ENCODE results near the gene PTPRN2. TPM values are rescaled to one million over a fixed set of nuclear protein-coding genes. Genes with fewer than 3 reads are reported as not detected.
"Not testable (repeated sequence)": the region's sequence is repeated elsewhere in the genome, so short reads cannot be mapped to it uniquely, and the experiment has no call there.

The PTPRN2 gene
- total and polyA plus RNA-seq, 2 donors (not counting 1 experiment from before 2014, with no cell fraction given) = 0.54 to 1.2 TPM

- Histone ChIP-seq H3K79me2 (ENCODE audit: control insufficient read depth, insufficient read depth, low read length) (no peaks in the 10 kb centered on the region), H3K27ac (ENCODE audit: insufficient read depth, low read length) (no peak overlapping the region), H3K4me3 (replicated peaks in 1 of 4; ENCODE audit: control extremely low read depth in 1 of 4, insufficient read depth in 1 of 4, low read depth in 3 of 4, low read length in 4 of 4) (no peak overlapping the region), H3K9ac (ENCODE audit: insufficient read depth, low read length) (no peak overlapping the region), H3K9me3 (ENCODE audit: control insufficient read depth, insufficient read depth, low read depth, low read length) (no peaks in the 10 kb centered on the region), H3K36me3 (ENCODE audit: control insufficient read depth, insufficient read depth, low read length) (no peaks in the 10 kb centered on the region), H3K27me3 (ENCODE audit: control insufficient read depth, insufficient read depth, low read length) (no peaks in the 10 kb centered on the region), H4K20me1 (ENCODE audit: control insufficient read depth, extremely low read depth, insufficient read depth, low read length) (no peaks in the 10 kb centered on the region), H2AFZ (ENCODE audit: low read length) (no peak overlapping the region), H3K4me2 (ENCODE audit: extremely low read depth, insufficient read depth, low read length) (no peak overlapping the region), H3K4me1 (ENCODE audit: control insufficient read depth, extremely low read depth, insufficient read depth, low read length) (no peaks in the 10 kb centered on the region)
- no peak for DNase-seq (ENCODE audit: low read depth in 2 of 2)
- TF ChIP-seq EZH2 (IDR thresholded peaks at IDR 0.05; ENCODE audit: low read length, missing control alignments) = no peak
- TF ChIP-seq CTCF (conservative IDR thresholded peaks at IDR 0.05 in 1 of 2, IDR thresholded peaks at IDR 0.05 in 1 of 2; ENCODE audit: low read depth in 1 of 2, low read length in 2 of 2) = no peak
Measured at GRCh38 chr7:157700231-157701005, 887.2 kb downstream of the PTPRN2 start.

- no peak for DNase-seq (ENCODE audit: low read depth in 2 of 2)
- Histone ChIP-seq H3K27me3 (ENCODE audit: control insufficient read depth, insufficient read depth, low read length) (no peaks in the 10 kb centered on the region), H3K79me2 (ENCODE audit: control insufficient read depth, insufficient read depth, low read length) (no peaks in the 10 kb centered on the region), H3K4me2 (ENCODE audit: extremely low read depth, insufficient read depth, low read length) (no peak overlapping the region), H2AFZ (ENCODE audit: low read length) (no peak overlapping the region), H3K36me3 (ENCODE audit: control insufficient read depth, insufficient read depth, low read length) (no peaks in the 10 kb centered on the region), H3K9ac (ENCODE audit: insufficient read depth, low read length) (no peak overlapping the region), H4K20me1 (ENCODE audit: control insufficient read depth, extremely low read depth, insufficient read depth, low read length) (no peaks in the 10 kb centered on the region), H3K9me3 (ENCODE audit: control insufficient read depth, insufficient read depth, low read depth, low read length) (no peaks in the 10 kb centered on the region), H3K4me1 (ENCODE audit: control insufficient read depth, extremely low read depth, insufficient read depth, low read length) (no peaks in the 10 kb centered on the region), H3K4me3 (replicated peaks in 1 of 4; ENCODE audit: control extremely low read depth in 1 of 4, insufficient read depth in 1 of 4, low read depth in 3 of 4, low read length in 4 of 4) (no peak overlapping the region), H3K27ac (ENCODE audit: insufficient read depth, low read length) (no peak overlapping the region)
- no peak for TF ChIP-seq CTCF (conservative IDR thresholded peaks at IDR 0.05 in 1 of 2, IDR thresholded peaks at IDR 0.05 in 1 of 2; ENCODE audit: low read depth in 1 of 2, low read length in 2 of 2)
- no peak for TF ChIP-seq EZH2 (IDR thresholded peaks at IDR 0.05; ENCODE audit: low read length, missing control alignments)
Measured at GRCh38 chr7:157699357-157700013, 888.1 kb downstream of the PTPRN2 start.

- H3K4me1 ChIP-seq (ENCODE audit: control insufficient read depth, extremely low read depth, insufficient read depth, low read length); DNase-seq (ENCODE audit: low read depth in 2 of 2); H2AFZ ChIP-seq (ENCODE audit: low read length); H3K4me3 ChIP-seq (replicated peaks in 1 of 4; ENCODE audit: control extremely low read depth in 1 of 4, insufficient read depth in 1 of 4, low read depth in 3 of 4, low read length in 4 of 4); H3K27me3 ChIP-seq (ENCODE audit: control insufficient read depth, insufficient read depth, low read length); H3K36me3 ChIP-seq (ENCODE audit: control insufficient read depth, insufficient read depth, low read length); H3K4me2 ChIP-seq (ENCODE audit: extremely low read depth, insufficient read depth, low read length); H3K27ac ChIP-seq (ENCODE audit: insufficient read depth, low read length); H3K9me3 ChIP-seq (ENCODE audit: control insufficient read depth, insufficient read depth, low read depth, low read length); H4K20me1 ChIP-seq (ENCODE audit: control insufficient read depth, extremely low read depth, insufficient read depth, low read length); H3K79me2 ChIP-seq (ENCODE audit: control insufficient read depth, insufficient read depth, low read length); H3K9ac ChIP-seq (ENCODE audit: insufficient read depth, low read length): not testable (repeated sequence)
Measured at GRCh38 chr7:157697287-157697686, 890.3 kb downstream of the PTPRN2 start.

GRCh38 chr7:157695609-157696008 lies 892.0 kb downstream of the PTPRN2 start:
- H2AFZ ChIP-seq (ENCODE audit: low read length); H4K20me1 ChIP-seq (ENCODE audit: control insufficient read depth, extremely low read depth, insufficient read depth, low read length); H3K36me3 ChIP-seq (ENCODE audit: control insufficient read depth, insufficient read depth, low read length); H3K4me3 ChIP-seq (replicated peaks in 1 of 4; ENCODE audit: control extremely low read depth in 1 of 4, insufficient read depth in 1 of 4, low read depth in 3 of 4, low read length in 4 of 4); H3K4me2 ChIP-seq (ENCODE audit: extremely low read depth, insufficient read depth, low read length); H3K27ac ChIP-seq (ENCODE audit: insufficient read depth, low read length); DNase-seq (ENCODE audit: low read depth in 2 of 2); H3K79me2 ChIP-seq (ENCODE audit: control insufficient read depth, insufficient read depth, low read length); H3K27me3 ChIP-seq (ENCODE audit: control insufficient read depth, insufficient read depth, low read length); H3K4me1 ChIP-seq (ENCODE audit: control insufficient read depth, extremely low read depth, insufficient read depth, low read length); H3K9ac ChIP-seq (ENCODE audit: insufficient read depth, low read length); H3K9me3 ChIP-seq (ENCODE audit: control insufficient read depth, insufficient read depth, low read depth, low read length): not testable (repeated sequence)

All from fibroblast of lung (primary cell).